Naive B cell (primary cell): ENCODE measurements around the gene GABRA5. TPM values are rescaled to one million over a fixed set of nuclear protein-coding genes. Genes with fewer than 3 reads are reported as not detected.

Source experiments
- ATAC-seq, 2 donors: fragments of 150-1000 bp; cut with Tn5 transposase; 2 replicates each; pipeline ENCODE4 v1.10.0; 2021; ENCODE audit warnings: low read depth in 2 of 2, mild to moderate bottlenecking in 2 of 2, moderate library complexity in 2 of 2
- DNase-seq: peaks from one replicate; pipeline ENCODE4 v3.0.0; 2022
- H3K27ac Mint-ChIP-seq, 6 donors: one replicate each; pipeline ENCODE4 v1.8.0; 2020 to 2022; ENCODE audit warnings: mild to moderate bottlenecking in 6 of 6, mixed read lengths in 6 of 6, moderate library complexity in 5 of 6, inconsistent platforms in 2 of 6
- H3K27me3 Mint-ChIP-seq, 3 donors: one replicate each; pipeline ENCODE4 v1.8.0; 2021 to 2022; ENCODE audit warnings: mixed read lengths in 3 of 3, mild to moderate bottlenecking in 1 of 3
- H3K36me3 Mint-ChIP-seq, 2 donors: one replicate each; pipeline ENCODE4 v1.8.0; 2020 to 2022; ENCODE audit warnings: mixed read lengths in 2 of 2, inconsistent platforms in 1 of 2, mild to moderate bottlenecking in 1 of 2
- H3K4me1 Mint-ChIP-seq, 3 donors: one replicate each; pipeline ENCODE4 v1.8.0; 2020 to 2022; ENCODE audit warnings: mixed read lengths in 3 of 3, inconsistent platforms in 1 of 3, mild to moderate bottlenecking in 1 of 3, moderate library complexity in 1 of 3
- H3K4me3 Mint-ChIP-seq, 8 donors: one replicate each; pipeline ENCODE4 v1.8.0; 2020 to 2022; ENCODE audit warnings: mild to moderate bottlenecking in 8 of 8, mixed read lengths in 8 of 8, moderate library complexity in 8 of 8, inconsistent platforms in 2 of 8
- H3K9me3 Mint-ChIP-seq, 7 donors: one replicate each; pipeline ENCODE4 v1.8.0; 2020 to 2022; ENCODE audit warnings: mixed read lengths in 7 of 7, mild to moderate bottlenecking in 5 of 7, inconsistent platforms in 2 of 7, moderate library complexity in 1 of 7
- polyA plus RNA-seq, 6 donors: library from polyadenylated mRNA; unstranded; fragments of 300-500 nt; fragmentation: Illumina TruSeq; gene quantifications; one replicate each; pipeline ENCODE4 v1.2.3, GENCODE V29; 2021; ENCODE audit warnings: low read depth in 6 of 6

GABRA5 gene
- polyA plus RNA-seq, 6 donors from 2014 or later: not detected

GRCh38 chr15:26954403-26954802 is 87.5 kb downstream of the GABRA5 start:
- Mint-ChIP-seq H3K4me1 (no peaks in the 10 kb centered on the region), H3K4me3 (no peak overlapping the region), H3K9me3 (peaks cover 5 to 30% (median 11%) of the 10 kb centered on the region in 7 donors), H3K36me3 (no peaks in the 10 kb centered on the region), H3K27ac (no peak overlapping the region), H3K27me3 (no peaks in the 10 kb centered on the region)
- no peak for ATAC-seq
- DNase-seq: no peak

GRCh38 chr15:26967719-26968269 is 100.9 kb downstream of the GABRA5 start:
- Mint-ChIP-seq H3K27ac (no peak overlapping the region), H3K9me3 (peaks cover 0 to 12% (median 4%) of the 10 kb centered on the region in 7 donors), H3K27me3 (peaks cover 20 to 39% (median 37%) of the 10 kb centered on the region in 3 donors), H3K4me3 (peak overlapping the region in 1 of 8 donors; percentile 39), H3K4me1 (peaks cover 0 to 5% (median 0%) of the 10 kb centered on the region in 3 donors), H3K36me3 (no peaks in the 10 kb centered on the region)
- no peak for ATAC-seq
- no peak for DNase-seq

GRCh38 chr15:26968806-26969205 is 101.9 kb downstream of the GABRA5 start:
- H3K9me3 Mint-ChIP-seq: peaks cover 0 to 9% (median 4%) of the 10 kb centered on the region in 7 donors
- peaks cover 0 to 5% (median 0%) of the 10 kb centered on the region in 3 donors for H3K4me1 Mint-ChIP-seq
- no peaks in the 10 kb centered on the region for H3K36me3 Mint-ChIP-seq
- no peak overlapping the region for H3K4me3 Mint-ChIP-seq
- H3K27me3 Mint-ChIP-seq: peaks cover 21 to 45% (median 39%) of the 10 kb centered on the region in 3 donors
- DNase-seq (no peak), ATAC-seq (no peak)
- H3K27ac Mint-ChIP-seq: no peak overlapping the region

GRCh38 chr15:26970712-26971210 is 103.9 kb downstream of the GABRA5 start, which contains the start of gene GABRG3:
GABRG3 (plus strand) TSS chr15:26971181.
- Mint-ChIP-seq H3K36me3 (no peaks in the 10 kb centered on the region), H3K9me3 (peaks cover 0 to 9% (median 2%) of the 10 kb centered on the region in 7 donors), H3K4me3 (no peak within 1 kb of the TSS), H3K27me3 (peaks cover 21 to 45% (median 39%) of the 10 kb centered on the region in 3 donors), H3K27ac (no peak within 1 kb of the TSS), H3K4me1 (peaks cover 0 to 5% (median 0%) of the 10 kb centered on the region in 3 donors)
- no peak for DNase-seq
- no peak for ATAC-seq

GRCh38 chr15:26971271-26972018 is 104.6 kb downstream of the GABRA5 start:
- peaks cover 0 to 9% (median 2%) of the 10 kb centered on the region in 7 donors for H3K9me3 Mint-ChIP-seq
- H3K27me3 Mint-ChIP-seq: peaks cover 21 to 45% (median 39%) of the 10 kb centered on the region in 3 donors
- H3K27ac Mint-ChIP-seq: no peak overlapping the region
- H3K36me3 Mint-ChIP-seq: no peaks in the 10 kb centered on the region
- DNase-seq (no peak), ATAC-seq (no peak)
- H3K4me3 Mint-ChIP-seq: no peak overlapping the region
- H3K4me1 Mint-ChIP-seq: peaks cover 0 to 5% (median 0%) of the 10 kb centered on the region in 3 donors

- H3K27me3 Mint-ChIP-seq: peaks cover 21 to 41% (median 34%) of the 10 kb centered on the region in 3 donors
- no peak overlapping the region for H3K27ac Mint-ChIP-seq
- H3K36me3 Mint-ChIP-seq: no peaks in the 10 kb centered on the region
- H3K4me3 Mint-ChIP-seq: no peak overlapping the region
- H3K9me3 Mint-ChIP-seq: peaks cover 0 to 9% (median 2%) of the 10 kb centered on the region in 7 donors
- ATAC-seq: no peak
- peaks cover 0 to 5% (median 0%) of the 10 kb centered on the region in 3 donors for H3K4me1 Mint-ChIP-seq
- no peak for DNase-seq
Observed at GRCh38 chr15:26972636-26973035, 105.8 kb downstream of the GABRA5 start.

GRCh38 chr15:26974120-26974780 is 107.4 kb downstream of the GABRA5 start:
- no peaks in the 10 kb centered on the region for H3K36me3 Mint-ChIP-seq
- H3K9me3 Mint-ChIP-seq: peaks cover 0 to 9% (median 0%) of the 10 kb centered on the region in 7 donors
- H3K4me3 Mint-ChIP-seq: no peak overlapping the region
- peaks cover 0 to 5% (median 0%) of the 10 kb centered on the region in 3 donors for H3K4me1 Mint-ChIP-seq
- no peak overlapping the region for H3K27ac Mint-ChIP-seq
- no peak for DNase-seq
- no peak for ATAC-seq
- peaks cover 21 to 33% (median 32%) of the 10 kb centered on the region in 3 donors for H3K27me3 Mint-ChIP-seq

GRCh38 chr15:26981492-26981891 is 114.6 kb downstream of the GABRA5 start:
- DNase-seq: no peak
- H3K4me3 Mint-ChIP-seq: no peak overlapping the region
- H3K36me3 Mint-ChIP-seq: no peaks in the 10 kb centered on the region
- H3K9me3 Mint-ChIP-seq: peaks cover 0 to 5% (median 0%) of the 10 kb centered on the region in 7 donors
- no peak overlapping the region for H3K27ac Mint-ChIP-seq
- peaks cover 0 to 4% (median 0%) of the 10 kb centered on the region in 3 donors for H3K27me3 Mint-ChIP-seq
- ATAC-seq: no peak
- H3K4me1 Mint-ChIP-seq: no peaks in the 10 kb centered on the region

GRCh38 chr15:26983822-26984221 is 117.0 kb downstream of the GABRA5 start:
- no peaks in the 10 kb centered on the region for H3K4me1 Mint-ChIP-seq
- peak overlapping the region in 1 of 8 donors; percentile 32 for H3K4me3 Mint-ChIP-seq
- no peak for DNase-seq
- H3K9me3 Mint-ChIP-seq: peaks cover 0 to 9% (median 1%) of the 10 kb centered on the region in 7 donors
- H3K27ac Mint-ChIP-seq: no peak overlapping the region
- no peak for ATAC-seq
- peaks cover 0 to 4% (median 0%) of the 10 kb centered on the region in 3 donors for H3K27me3 Mint-ChIP-seq
- no peaks in the 10 kb centered on the region for H3K36me3 Mint-ChIP-seq

- no peak overlapping the region for H3K27ac Mint-ChIP-seq
- H3K27me3 Mint-ChIP-seq: peaks cover 0 to 4% (median 0%) of the 10 kb centered on the region in 3 donors
- DNase-seq (no peak), ATAC-seq (no peak)
- H3K4me3 Mint-ChIP-seq: no peak overlapping the region
- H3K36me3 Mint-ChIP-seq: no peaks in the 10 kb centered on the region
- no peaks in the 10 kb centered on the region for H3K4me1 Mint-ChIP-seq
- peaks cover 0 to 9% (median 1%) of the 10 kb centered on the region in 7 donors for H3K9me3 Mint-ChIP-seq
Observed at GRCh38 chr15:26985050-26985449, 118.2 kb downstream of the GABRA5 start.

GRCh38 chr15:26996250-26996649 is 129.4 kb downstream of the GABRA5 start:
- Mint-ChIP-seq H3K4me3 (no peak overlapping the region), H3K27me3 (peaks cover 0 to 5% (median 0%) of the 10 kb centered on the region in 3 donors), H3K4me1 (no peaks in the 10 kb centered on the region), H3K36me3 (peaks cover 0 to 13% of the 10 kb centered on the region in 2 donors), H3K9me3 (peaks cover 0 to 22% (median 6%) of the 10 kb centered on the region in 7 donors), H3K27ac (no peak overlapping the region)
- no peak for ATAC-seq
- no peak for DNase-seq
